ENCODE data around the gene ANKS1B.
A peak's percentile ranks its signal among the peaks of the same experiment; 100 is the strongest.

The ANKS1B gene

DNA sequence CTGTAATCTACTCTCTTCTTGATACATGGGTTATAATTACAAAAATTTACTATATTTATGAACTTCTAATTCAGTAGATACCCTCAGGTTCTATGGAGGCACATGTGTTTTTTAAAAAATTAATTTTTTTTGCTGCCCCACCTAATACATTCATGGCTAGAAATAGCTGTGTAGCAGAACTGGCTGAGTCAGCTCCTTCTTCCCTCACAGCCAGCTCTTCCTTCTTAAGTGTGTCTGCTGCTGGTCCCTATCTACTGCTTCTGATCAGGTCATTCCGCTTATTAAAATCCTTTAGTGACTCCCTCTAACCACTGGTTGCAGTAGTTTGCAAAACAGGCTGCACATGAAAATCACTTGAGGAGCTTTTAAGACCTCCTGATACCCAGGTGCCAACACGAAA is 939.6 kb downstream of the ANKS1B start:
- peaks cover 8% of the 10 kb centered on the region for H3K27me3 Mint-ChIP-seq (ENCODE audit: low read depth)

DNA sequence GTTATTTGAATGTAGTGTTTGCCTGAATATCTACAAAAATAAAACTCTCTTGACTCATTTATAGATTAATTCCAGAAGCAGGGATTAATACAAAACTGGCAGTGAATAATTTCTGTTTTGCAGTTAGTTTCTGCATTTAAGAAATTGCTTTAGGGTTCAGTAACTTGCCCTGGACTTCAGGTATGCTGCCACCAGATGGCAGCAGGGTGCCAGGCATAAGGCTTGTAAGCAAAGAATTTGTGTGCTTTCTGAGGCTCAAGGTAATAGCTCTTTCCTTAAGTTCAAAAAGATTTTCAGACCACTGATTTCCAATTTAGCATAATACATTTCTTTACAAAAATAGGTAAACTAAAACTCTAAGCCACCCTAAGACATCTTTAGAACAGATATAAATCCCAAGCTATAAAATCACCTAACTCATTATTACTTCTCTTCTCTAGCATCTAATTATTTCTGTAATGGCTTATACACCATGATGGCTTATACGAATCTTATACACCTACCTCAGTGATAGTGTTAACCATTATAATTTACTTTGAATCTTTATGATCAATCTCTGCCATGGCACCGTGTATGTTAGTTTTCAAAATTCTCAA is 941.3 kb downstream of the ANKS1B start:
- Mint-ChIP-seq H3K27me3 (ENCODE audit: low read depth) (peaks cover 10% of the 10 kb centered on the region), H3K27ac (peak overlapping the region in 2 of 3 experiments; percentile 50 to 83), H3K4me1 (peaks cover 17% of the 10 kb centered on the region), H3K9me3 (peaks cover 25% of the 10 kb centered on the region), H3K4me3 (no peak overlapping the region), H3K36me3 (ENCODE audit: low read depth) (no peaks in the 10 kb centered on the region)
- TF ChIP-seq, protein P1, sequence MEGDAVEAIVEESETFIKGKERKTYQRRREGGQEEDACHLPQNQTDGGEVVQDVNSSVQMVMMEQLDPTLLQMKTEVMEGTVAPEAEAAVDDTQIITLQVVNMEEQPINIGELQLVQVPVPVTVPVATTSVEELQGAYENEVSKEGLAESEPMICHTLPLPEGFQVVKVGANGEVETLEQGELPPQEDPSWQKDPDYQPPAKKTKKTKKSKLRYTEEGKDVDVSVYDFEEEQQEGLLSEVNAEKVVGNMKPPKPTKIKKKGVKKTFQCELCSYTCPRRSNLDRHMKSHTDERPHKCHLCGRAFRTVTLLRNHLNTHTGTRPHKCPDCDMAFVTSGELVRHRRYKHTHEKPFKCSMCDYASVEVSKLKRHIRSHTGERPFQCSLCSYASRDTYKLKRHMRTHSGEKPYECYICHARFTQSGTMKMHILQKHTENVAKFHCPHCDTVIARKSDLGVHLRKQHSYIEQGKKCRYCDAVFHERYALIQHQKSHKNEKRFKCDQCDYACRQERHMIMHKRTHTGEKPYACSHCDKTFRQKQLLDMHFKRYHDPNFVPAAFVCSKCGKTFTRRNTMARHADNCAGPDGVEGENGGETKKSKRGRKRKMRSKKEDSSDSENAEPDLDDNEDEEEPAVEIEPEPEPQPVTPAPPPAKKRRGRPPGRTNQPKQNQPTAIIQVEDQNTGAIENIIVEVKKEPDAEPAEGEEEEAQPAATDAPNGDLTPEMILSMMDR (IDR thresholded peaks at IDR 0.05; ENCODE audit: unreplicated experiment in 3 of 3), result peak; percentile 95 to 96 (median 95)

More for the DNA sequence above, 939.6 kb downstream of the ANKS1B start:
- H3K4me1 Mint-ChIP-seq, result peaks cover 17% of the 10 kb centered on the region
- no peak overlapping the region for H3K4me3 Mint-ChIP-seq
- TF ChIP-seq, protein P1 (IDR thresholded peaks at IDR 0.05; ENCODE audit: unreplicated experiment in 3 of 3), result no peak
- no peaks in the 10 kb centered on the region for H3K36me3 Mint-ChIP-seq (ENCODE audit: low read depth)
- H3K9me3 Mint-ChIP-seq, result peaks cover 30% of the 10 kb centered on the region
- H3K27ac Mint-ChIP-seq, result no peak overlapping the region

DNA sequence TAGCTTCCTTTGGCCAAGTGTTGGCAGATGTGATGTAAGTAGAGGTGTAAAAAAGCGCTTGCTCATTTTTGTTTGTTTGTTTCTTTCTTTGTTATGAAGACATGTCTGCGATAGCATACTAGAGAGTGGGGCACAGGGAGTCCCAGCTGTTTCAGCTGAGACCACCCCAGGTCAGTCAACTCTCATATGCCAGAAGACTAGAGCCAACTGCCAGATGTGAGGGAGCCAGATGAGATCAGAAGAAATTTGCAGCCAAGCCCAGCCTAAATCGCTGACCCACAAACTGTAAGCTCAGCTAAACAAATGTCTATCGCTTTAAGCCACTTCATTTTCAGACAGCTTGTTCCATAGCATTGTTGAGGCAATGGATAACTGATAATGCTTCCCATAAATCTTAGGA is 942.5 kb downstream of the ANKS1B start:
- Mint-ChIP-seq H3K4me1 (peaks cover 17% of the 10 kb centered on the region), H3K36me3 (ENCODE audit: low read depth) (no peaks in the 10 kb centered on the region), H3K4me3 (no peak overlapping the region), H3K27me3 (ENCODE audit: low read depth) (peaks cover 11% of the 10 kb centered on the region), H3K27ac (peak overlapping the region in 1 of 3 experiments; percentile 8), H3K9me3 (peaks cover 14% of the 10 kb centered on the region)
- TF ChIP-seq, protein P1 (IDR thresholded peaks at IDR 0.05; ENCODE audit: unreplicated experiment in 3 of 3), result no peak

- Mint-ChIP-seq H3K4me1 (peaks cover 16% of the 10 kb centered on the region), H3K36me3 (ENCODE audit: low read depth) (no peaks in the 10 kb centered on the region), H3K9me3 (no peaks in the 10 kb centered on the region), H3K4me3 (no peak overlapping the region), H3K27ac (no peak overlapping the region), H3K27me3 (ENCODE audit: low read depth) (peaks cover 7% of the 10 kb centered on the region)
- TF ChIP-seq, protein P1 (IDR thresholded peaks at IDR 0.05; ENCODE audit: unreplicated experiment in 3 of 3), result no peak
Observed at GRCh38 chr12:99039367-99040120, 945.2 kb downstream of the ANKS1B start.

GRCh38 chr12:99036566-99036965 is 948.2 kb downstream of the ANKS1B start:
- Mint-ChIP-seq H3K27ac (no peak overlapping the region), H3K36me3 (ENCODE audit: low read depth) (no peaks in the 10 kb centered on the region), H3K4me3 (no peak overlapping the region), H3K9me3 (no peaks in the 10 kb centered on the region), H3K4me1 (no peaks in the 10 kb centered on the region), H3K27me3 (ENCODE audit: low read depth) (peaks cover 6% of the 10 kb centered on the region)
- TF ChIP-seq, protein P1 (IDR thresholded peaks at IDR 0.05; ENCODE audit: unreplicated experiment in 3 of 3), result no peak
